Stomach smooth muscle (tissue), 2 donors: ENCODE results near the gene HIRA.

Experiments
- H3K27ac ChIP-seq: one replicate; pipeline ENCODE4 v1.7.0; 2013; ENCODE audit warnings: mild to moderate bottlenecking, low read length, inconsistent platforms
- H3K27me3 ChIP-seq, 2 donors: one replicate each; pipeline ENCODE4 v1.7.0; 2013; ENCODE audit warnings: low read length in 2 of 2; ENCODE audit not compliant: insufficient read depth in 2 of 2, control insufficient read depth in 1 of 2
- H3K36me3 ChIP-seq, 2 donors: one replicate each; pipeline ENCODE4 v1.7.0; 2013; ENCODE audit warnings: low read length in 2 of 2; ENCODE audit not compliant: control insufficient read depth in 2 of 2, insufficient read depth in 2 of 2
- H3K4me1 ChIP-seq: one replicate; pipeline ENCODE4 v1.7.0; 2013; ENCODE audit warnings: low read length; ENCODE audit not compliant: control insufficient read depth, insufficient read depth
- H3K4me3 ChIP-seq, 2 donors: one replicate each; pipeline ENCODE4 v1.7.0; 2013; ENCODE audit warnings: low read length in 2 of 2
- H3K9ac ChIP-seq, 2 donors: one replicate each; pipeline ENCODE4 v1.7.0; 2013; ENCODE audit warnings: low read length in 2 of 2, mild to moderate bottlenecking in 1 of 2
- H3K9me3 ChIP-seq, 2 donors: one replicate each; pipeline ENCODE4 v1.7.0; 2013; ENCODE audit warnings: low read length in 2 of 2; ENCODE audit not compliant: control insufficient read depth in 2 of 2
- donor health status: healthy.
- donor health status: Pancreatic carcinoma.

The HIRA gene

DNA sequence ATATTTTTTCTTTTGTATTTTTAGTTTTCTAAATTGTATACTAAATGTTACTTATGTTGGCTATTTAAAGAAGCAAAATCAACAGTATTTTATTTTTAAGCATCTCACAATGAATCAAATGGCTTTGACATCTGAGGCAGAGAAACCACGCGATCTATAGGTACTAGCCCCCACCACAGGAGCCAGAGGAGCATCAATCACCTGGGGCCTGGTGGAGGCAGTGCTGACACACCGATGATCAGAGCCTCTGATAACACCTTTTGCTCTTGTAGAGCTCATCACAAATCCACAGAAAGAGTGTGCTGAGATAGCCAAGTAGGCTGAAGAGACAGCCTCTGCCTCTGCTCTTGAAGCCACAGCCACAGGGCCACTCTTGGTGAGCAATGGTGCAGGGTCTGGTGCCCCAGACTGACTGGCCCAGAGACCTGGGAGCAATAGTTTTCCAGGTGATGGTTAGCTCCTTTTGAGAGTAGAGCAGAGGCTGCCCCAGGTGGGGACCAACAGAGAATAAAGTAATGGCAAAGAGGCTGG, 25.2 kb downstream of the HIRA start:
- Histone ChIP-seq H3K27ac (no peak overlapping the region), H3K36me3 (peaks cover 43 to 47% of the 10 kb centered on the region in 2 donors), H3K4me1 (no peaks in the 10 kb centered on the region)

DNA sequence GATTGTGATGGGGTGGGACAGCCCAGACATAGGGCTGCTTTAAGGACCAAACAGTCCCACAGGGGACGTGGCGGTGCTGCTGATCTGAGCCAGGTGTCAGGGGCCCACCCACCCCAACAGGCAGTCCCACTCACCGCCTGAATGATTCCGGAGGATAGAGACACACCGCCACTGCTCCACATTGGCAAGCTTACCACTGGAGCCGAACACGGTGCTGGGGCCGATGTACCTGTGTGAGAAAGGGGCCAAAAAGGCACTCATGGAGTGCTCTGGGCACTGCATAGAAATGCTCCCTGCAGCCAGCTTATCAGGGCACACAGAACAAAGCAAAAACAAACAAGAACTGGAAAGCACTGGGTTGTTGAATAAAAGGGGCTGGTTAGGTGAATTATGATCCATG, 25.9 kb downstream of the HIRA start:
- Histone ChIP-seq H3K36me3 (peaks cover 46 to 47% of the 10 kb centered on the region in 2 donors), H3K4me3 (no peak overlapping the region)

More for the DNA sequence above, 25.2 kb downstream of the HIRA start:
- H3K9ac ChIP-seq = no peak overlapping the region
- no peaks in the 10 kb centered on the region for H3K27me3 ChIP-seq
- H3K9me3 ChIP-seq = no peaks in the 10 kb centered on the region
- H3K4me3 ChIP-seq = no peak overlapping the region

GRCh38 chr22:19405133-19405532, 26.4 kb downstream of the HIRA start:
- Histone ChIP-seq H3K36me3 (peaks cover 45 to 47% of the 10 kb centered on the region in 2 donors), H3K9me3 (no peaks in the 10 kb centered on the region), H3K4me1 (no peaks in the 10 kb centered on the region), H3K9ac (no peak overlapping the region), H3K27ac (no peak overlapping the region), H3K4me3 (no peak overlapping the region), H3K27me3 (no peaks in the 10 kb centered on the region)

More for the DNA sequence above, 25.9 kb downstream of the HIRA start:
- no peaks in the 10 kb centered on the region for H3K4me1 ChIP-seq
- no peaks in the 10 kb centered on the region for H3K9me3 ChIP-seq
- H3K27me3 ChIP-seq = no peaks in the 10 kb centered on the region
- no peak overlapping the region for H3K9ac ChIP-seq
- H3K27ac ChIP-seq = no peak overlapping the region

DNA sequence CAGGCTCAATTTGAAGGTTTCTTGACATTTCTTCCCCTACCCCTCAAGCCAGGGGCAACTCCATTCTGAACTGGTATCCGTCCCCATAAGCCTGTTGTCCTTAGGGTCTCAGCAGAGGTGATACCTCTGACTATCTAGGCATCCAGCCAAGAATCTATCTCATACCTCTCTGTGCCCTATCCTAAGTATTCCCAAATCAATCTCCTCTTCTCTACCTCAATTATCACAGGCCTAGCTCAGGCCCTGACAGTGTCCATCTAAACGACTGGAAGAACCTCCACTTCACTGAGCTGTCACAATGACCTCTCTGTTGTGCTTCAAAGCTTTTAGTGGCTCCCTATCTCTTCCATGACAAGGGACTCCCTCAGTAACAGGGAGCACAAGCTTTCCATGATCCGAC, 26.9 kb downstream of the HIRA start:
- Histone ChIP-seq H3K27me3 (no peaks in the 10 kb centered on the region), H3K4me3 (no peak overlapping the region), H3K9me3 (no peaks in the 10 kb centered on the region), H3K36me3 (peaks cover 42 to 47% of the 10 kb centered on the region in 2 donors), H3K9ac (no peak overlapping the region), H3K27ac (no peak overlapping the region), H3K4me1 (no peaks in the 10 kb centered on the region)

DNA sequence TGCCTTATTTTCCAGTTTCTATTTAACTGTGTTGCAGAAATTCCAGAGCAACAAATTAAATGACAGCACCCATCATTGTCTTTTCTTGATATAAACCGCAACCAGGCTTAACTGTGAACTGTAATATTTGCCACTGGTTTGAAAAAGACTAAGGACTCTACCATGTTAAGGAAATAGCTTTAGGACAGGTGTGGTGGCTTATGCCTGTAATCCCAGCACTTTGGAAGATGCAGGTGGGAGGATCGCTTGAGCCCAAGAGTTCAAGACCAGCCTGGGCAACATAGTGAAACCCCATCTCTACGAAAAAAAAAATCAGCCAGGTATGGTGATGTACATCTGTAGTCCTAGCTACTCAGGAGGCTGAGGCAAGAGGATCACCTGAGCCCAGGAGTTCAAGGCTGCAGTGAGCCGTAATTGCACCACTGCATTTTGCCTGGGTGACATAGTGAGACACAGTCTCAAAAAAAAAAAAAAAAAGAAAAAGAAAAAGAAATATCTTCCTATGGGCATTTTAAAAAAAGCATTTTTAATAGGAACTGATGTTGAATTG, 28.8 kb downstream of the HIRA start:
- Histone ChIP-seq H3K27ac (no peak overlapping the region), H3K36me3 (peaks cover 36 to 42% of the 10 kb centered on the region in 2 donors), H3K9ac (no peak overlapping the region), H3K9me3 (no peaks in the 10 kb centered on the region), H3K27me3 (no peaks in the 10 kb centered on the region), H3K4me3 (no peak overlapping the region), H3K4me1 (no peaks in the 10 kb centered on the region)

DNA sequence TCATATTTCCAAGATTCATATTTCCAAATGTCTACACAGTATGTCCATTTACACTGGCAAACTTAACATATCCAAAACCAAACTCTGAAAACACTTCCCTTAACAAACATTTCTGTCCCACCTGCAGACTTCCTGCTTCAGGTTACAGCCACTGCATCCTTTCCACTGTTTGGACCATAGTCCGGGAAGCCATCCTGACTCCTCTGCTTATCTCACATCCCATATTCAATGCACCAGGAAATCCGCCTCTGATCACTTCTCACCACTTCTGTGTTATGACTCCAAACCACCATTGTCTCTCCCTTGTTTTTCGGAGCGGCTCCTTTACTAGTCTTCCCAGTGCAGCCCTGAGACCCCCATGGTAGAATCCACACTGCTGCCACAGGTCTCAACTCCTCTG, 30.1 kb downstream of the HIRA start:
- no peaks in the 10 kb centered on the region for H3K4me1 ChIP-seq
- H3K36me3 ChIP-seq = peaks cover 37 to 38% of the 10 kb centered on the region in 2 donors
- no peaks in the 10 kb centered on the region for H3K27me3 ChIP-seq
- no peak overlapping the region for H3K9ac ChIP-seq
- H3K27ac ChIP-seq = no peak overlapping the region
- H3K9me3 ChIP-seq = no peaks in the 10 kb centered on the region
- H3K4me3 ChIP-seq = no peak overlapping the region

DNA sequence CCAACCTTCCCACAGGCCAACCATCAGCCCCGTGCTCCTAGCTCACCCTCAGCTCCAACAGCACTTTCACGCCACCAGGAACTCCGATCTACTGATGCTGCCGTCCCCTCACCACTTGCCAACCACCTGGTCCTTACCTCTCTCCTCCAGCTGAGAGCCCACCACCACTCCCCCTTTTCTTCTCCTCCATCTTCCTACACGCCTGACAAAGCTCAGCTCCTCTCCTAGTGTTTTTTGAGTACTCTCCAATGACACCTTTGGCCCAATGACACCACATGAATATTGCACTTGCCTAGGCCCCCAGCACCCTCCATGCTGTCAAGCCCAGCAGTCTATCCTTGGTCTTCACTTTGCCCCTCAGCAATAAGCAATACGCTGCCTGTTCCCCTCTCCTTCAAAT, 30.7 kb downstream of the HIRA start:
- Histone ChIP-seq H3K4me3 (no peak overlapping the region), H3K9me3 (no peaks in the 10 kb centered on the region), H3K27ac (no peak overlapping the region), H3K4me1 (no peaks in the 10 kb centered on the region), H3K27me3 (no peaks in the 10 kb centered on the region), H3K36me3 (peaks cover 34 to 36% of the 10 kb centered on the region in 2 donors), H3K9ac (no peak overlapping the region)

DNA sequence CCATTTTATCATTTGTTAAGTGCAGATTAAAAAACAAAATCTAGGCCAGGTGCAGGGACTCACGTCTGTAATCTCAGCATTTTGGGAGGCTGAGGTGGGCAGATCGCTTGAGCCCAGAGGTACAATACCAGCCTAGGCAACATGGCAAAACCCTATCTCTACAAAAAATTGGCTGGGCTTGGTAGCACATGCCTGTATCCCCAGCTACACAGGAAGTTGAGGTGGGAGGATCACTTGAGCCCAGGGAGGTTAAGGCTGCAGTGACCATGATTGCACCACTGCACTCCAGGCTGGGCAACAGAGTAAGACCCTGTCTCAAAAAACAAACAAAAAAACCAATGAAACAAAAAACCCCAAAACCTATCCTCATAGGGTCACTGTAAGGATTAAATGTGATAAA, 32.9 kb downstream of the HIRA start:
- Histone ChIP-seq H3K4me3 (no peak overlapping the region), H3K9ac (no peak overlapping the region), H3K36me3 (peaks cover 34 to 43% of the 10 kb centered on the region in 2 donors)

DNA sequence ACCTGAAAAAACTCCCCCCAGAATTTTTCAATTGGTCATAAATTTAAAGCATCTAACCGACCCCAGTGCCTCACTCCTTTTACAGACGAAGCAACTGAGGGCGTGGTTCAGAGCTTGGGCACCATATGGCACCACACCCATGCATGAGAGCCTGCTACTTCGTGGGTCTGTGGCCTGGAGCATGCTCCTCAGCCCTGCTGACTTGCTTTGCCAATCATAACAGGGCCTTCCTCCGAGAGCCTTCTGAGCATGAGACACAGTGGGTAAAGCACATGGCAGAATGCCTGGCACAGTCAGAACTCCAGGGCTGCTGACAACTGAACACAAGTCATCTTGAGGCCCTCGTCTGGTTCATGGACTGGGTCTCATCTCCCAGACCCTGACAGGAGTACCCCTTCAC, 33.3 kb downstream of the HIRA start:
- Histone ChIP-seq H3K36me3 (peaks cover 36 to 44% of the 10 kb centered on the region in 2 donors), H3K27ac (no peak overlapping the region), H3K9ac (no peak overlapping the region), H3K9me3 (no peaks in the 10 kb centered on the region), H3K4me3 (no peak overlapping the region), H3K4me1 (no peaks in the 10 kb centered on the region), H3K27me3 (no peaks in the 10 kb centered on the region)

More for the DNA sequence above, 32.9 kb downstream of the HIRA start:
- Histone ChIP-seq H3K27ac (no peak overlapping the region), H3K9me3 (no peaks in the 10 kb centered on the region), H3K4me1 (no peaks in the 10 kb centered on the region), H3K27me3 (no peaks in the 10 kb centered on the region)

DNA sequence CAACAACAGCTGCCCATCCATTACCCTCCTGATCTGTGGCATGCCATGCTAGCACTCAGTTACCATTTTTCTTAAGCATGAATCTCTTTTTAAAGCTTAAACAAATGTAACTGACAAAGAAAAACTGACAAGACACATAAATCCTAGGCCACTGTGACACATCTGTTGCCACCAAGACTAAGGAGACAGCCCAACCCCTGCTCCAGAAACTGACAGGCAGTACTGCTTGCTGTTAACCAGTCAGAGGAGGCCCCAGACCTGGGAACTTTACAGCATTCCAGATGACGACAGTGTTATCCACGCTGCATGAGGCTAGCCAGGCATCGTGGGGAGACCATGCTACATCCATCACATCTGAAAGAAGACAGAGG, 33.8 kb downstream of the HIRA start:
- H3K4me1 ChIP-seq = no peaks in the 10 kb centered on the region
- no peak overlapping the region for H3K9ac ChIP-seq
- peaks cover 36 to 45% of the 10 kb centered on the region in 2 donors for H3K36me3 ChIP-seq
- H3K27me3 ChIP-seq = no peaks in the 10 kb centered on the region
- no peak overlapping the region for H3K4me3 ChIP-seq
- H3K9me3 ChIP-seq = no peaks in the 10 kb centered on the region
- H3K27ac ChIP-seq = no peak overlapping the region

- H3K36me3 ChIP-seq = peaks cover 41 to 51% of the 10 kb centered on the region in 2 donors
- H3K9me3 ChIP-seq = no peaks in the 10 kb centered on the region
- no peaks in the 10 kb centered on the region for H3K4me1 ChIP-seq
- H3K27me3 ChIP-seq = no peaks in the 10 kb centered on the region
- no peak overlapping the region for H3K27ac ChIP-seq
- H3K9ac ChIP-seq = no peak overlapping the region
- H3K4me3 ChIP-seq = no peak overlapping the region
Measured at GRCh38 chr22:19396934-19397733, 34.4 kb downstream of the HIRA start.
